ENCODE data around the gene RP9. TPM values are rescaled to one million over a fixed set of nuclear protein-coding genes. Genes with fewer than 3 reads are reported as not detected.

The RP9 gene
- total and polyA plus RNA-seq, 9 of the 15 experiments (the other 6 are each of a cell fraction or from before 2014, with no cell fraction given), result 10.7 to 44.8 (median 33.4) TPM

- Histone ChIP-seq H3K4me1 (replicated peaks in 1 of 2; ENCODE audit: control insufficient read depth in 2 of 2, insufficient read depth in 2 of 2, low read length in 2 of 2) (no peaks in the 10 kb centered on the region), H3K36me3 (ENCODE audit: control insufficient read depth, insufficient read depth, low read length) (no peaks in the 10 kb centered on the region), H3K79me2 (ENCODE audit: control insufficient read depth, insufficient read depth, low read length) (no peaks in the 10 kb centered on the region), H3K27me3 (ENCODE audit: control insufficient read depth in 2 of 2, insufficient read depth in 2 of 2, low read length in 2 of 2) (no peaks in the 10 kb centered on the region), H2AFZ (ENCODE audit: low read depth, low read length) (no peak overlapping the region), H3K27ac (ENCODE audit: extremely low read depth, low read depth, low read length) (no peak overlapping the region), H3K9me3 (replicated peaks; ENCODE audit: control insufficient read depth, insufficient read depth, low read depth, low read length) (no peaks in the 10 kb centered on the region), H4K20me1 (replicated peaks; ENCODE audit: control insufficient read depth, insufficient read depth, low read length) (no peaks in the 10 kb centered on the region), H3K9ac (ENCODE audit: insufficient read depth in 1 of 2, low read depth in 2 of 2, low read length in 2 of 2) (no peak overlapping the region), H3K4me3 (no peak overlapping the region), H3K4me2 (ENCODE audit: insufficient read depth, low read length) (no peak overlapping the region), H3K9me1 (ENCODE audit: control insufficient read depth, insufficient read depth, low read length) (no peaks in the 10 kb centered on the region)
- intact Hi-C loops (cut with micrococcal nuclease) (no loop called here), in situ Hi-C loops (cut with MboI) (no loop called here)
- DNase-seq (ENCODE audit: extremely low read depth in 1 of 4, low spot score in 3 of 4) (no peak), FAIRE-seq (no peak), ATAC-seq (no peak)
- ChIA-PET CTCF (ENCODE audit: low intra/inter-chr PET ratio) (no interaction called here), POLR2A (no interaction called here)
- BruUV-seq (replicated peaks), result no TSS peak
- 0% methylated on average over 1 of the region's 1 CpG for WGBS (ENCODE audit: insufficient coverage, low coverage, missing lambda C conversion rate)
- no peak for TF ChIP-seq USF2 (CRISPR knock-in tag; IDR thresholded peaks at IDR 0.05)
- TF ChIP-seq, protein P1, sequence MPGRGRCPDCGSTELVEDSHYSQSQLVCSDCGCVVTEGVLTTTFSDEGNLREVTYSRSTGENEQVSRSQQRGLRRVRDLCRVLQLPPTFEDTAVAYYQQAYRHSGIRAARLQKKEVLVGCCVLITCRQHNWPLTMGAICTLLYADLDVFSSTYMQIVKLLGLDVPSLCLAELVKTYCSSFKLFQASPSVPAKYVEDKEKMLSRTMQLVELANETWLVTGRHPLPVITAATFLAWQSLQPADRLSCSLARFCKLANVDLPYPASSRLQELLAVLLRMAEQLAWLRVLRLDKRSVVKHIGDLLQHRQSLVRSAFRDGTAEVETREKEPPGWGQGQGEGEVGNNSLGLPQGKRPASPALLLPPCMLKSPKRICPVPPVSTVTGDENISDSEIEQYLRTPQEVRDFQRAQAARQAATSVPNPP (IDR thresholded peaks at IDR 0.05; ENCODE audit: borderline replicate concordance, insufficient read depth, insufficient read length), result no peak
- TF ChIP-seq, protein P2, sequence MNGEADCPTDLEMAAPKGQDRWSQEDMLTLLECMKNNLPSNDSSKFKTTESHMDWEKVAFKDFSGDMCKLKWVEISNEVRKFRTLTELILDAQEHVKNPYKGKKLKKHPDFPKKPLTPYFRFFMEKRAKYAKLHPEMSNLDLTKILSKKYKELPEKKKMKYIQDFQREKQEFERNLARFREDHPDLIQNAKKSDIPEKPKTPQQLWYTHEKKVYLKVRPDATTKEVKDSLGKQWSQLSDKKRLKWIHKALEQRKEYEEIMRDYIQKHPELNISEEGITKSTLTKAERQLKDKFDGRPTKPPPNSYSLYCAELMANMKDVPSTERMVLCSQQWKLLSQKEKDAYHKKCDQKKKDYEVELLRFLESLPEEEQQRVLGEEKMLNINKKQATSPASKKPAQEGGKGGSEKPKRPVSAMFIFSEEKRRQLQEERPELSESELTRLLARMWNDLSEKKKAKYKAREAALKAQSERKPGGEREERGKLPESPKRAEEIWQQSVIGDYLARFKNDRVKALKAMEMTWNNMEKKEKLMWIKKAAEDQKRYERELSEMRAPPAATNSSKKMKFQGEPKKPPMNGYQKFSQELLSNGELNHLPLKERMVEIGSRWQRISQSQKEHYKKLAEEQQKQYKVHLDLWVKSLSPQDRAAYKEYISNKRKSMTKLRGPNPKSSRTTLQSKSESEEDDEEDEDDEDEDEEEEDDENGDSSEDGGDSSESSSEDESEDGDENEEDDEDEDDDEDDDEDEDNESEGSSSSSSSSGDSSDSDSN (IDR thresholded peaks at IDR 0.05; ENCODE audit: borderline replicate concordance in 1 of 2, low read depth in 2 of 2, low read length in 2 of 2), result no peak
- TF ChIP-seq, protein P3, sequence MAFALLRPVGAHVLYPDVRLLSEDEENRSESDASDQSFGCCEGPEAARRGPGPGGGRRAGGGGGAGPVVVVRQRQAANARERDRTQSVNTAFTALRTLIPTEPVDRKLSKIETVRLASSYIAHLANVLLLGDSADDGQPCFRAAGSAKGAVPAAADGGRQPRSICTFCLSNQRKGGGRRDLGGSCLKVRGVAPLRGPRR (CRISPR knock-in tag; IDR thresholded peaks at IDR 0.05), result no peak
- TF ChIP-seq, protein P4, sequence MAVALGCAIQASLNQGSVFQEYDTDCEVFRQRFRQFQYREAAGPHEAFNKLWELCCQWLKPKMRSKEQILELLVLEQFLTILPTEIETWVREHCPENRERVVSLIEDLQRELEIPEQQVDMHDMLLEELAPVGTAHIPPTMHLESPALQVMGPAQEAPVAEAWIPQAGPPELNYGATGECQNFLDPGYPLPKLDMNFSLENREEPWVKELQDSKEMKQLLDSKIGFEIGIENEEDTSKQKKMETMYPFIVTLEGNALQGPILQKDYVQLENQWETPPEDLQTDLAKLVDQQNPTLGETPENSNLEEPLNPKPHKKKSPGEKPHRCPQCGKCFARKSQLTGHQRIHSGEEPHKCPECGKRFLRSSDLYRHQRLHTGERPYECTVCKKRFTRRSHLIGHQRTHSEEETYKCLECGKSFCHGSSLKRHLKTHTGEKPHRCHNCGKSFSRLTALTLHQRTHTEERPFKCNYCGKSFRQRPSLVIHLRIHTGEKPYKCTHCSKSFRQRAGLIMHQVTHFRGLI (CRISPR knock-in tag; IDR thresholded peaks at IDR 0.05), result no peak
- no peak for TF ChIP-seq ZBTB5 (IDR thresholded peaks at IDR 0.05)
- TF ChIP-seq ELF2 (CRISPR knock-in tag; IDR thresholded peaks at IDR 0.05), result no peak
- TF ChIP-seq, protein P5, sequence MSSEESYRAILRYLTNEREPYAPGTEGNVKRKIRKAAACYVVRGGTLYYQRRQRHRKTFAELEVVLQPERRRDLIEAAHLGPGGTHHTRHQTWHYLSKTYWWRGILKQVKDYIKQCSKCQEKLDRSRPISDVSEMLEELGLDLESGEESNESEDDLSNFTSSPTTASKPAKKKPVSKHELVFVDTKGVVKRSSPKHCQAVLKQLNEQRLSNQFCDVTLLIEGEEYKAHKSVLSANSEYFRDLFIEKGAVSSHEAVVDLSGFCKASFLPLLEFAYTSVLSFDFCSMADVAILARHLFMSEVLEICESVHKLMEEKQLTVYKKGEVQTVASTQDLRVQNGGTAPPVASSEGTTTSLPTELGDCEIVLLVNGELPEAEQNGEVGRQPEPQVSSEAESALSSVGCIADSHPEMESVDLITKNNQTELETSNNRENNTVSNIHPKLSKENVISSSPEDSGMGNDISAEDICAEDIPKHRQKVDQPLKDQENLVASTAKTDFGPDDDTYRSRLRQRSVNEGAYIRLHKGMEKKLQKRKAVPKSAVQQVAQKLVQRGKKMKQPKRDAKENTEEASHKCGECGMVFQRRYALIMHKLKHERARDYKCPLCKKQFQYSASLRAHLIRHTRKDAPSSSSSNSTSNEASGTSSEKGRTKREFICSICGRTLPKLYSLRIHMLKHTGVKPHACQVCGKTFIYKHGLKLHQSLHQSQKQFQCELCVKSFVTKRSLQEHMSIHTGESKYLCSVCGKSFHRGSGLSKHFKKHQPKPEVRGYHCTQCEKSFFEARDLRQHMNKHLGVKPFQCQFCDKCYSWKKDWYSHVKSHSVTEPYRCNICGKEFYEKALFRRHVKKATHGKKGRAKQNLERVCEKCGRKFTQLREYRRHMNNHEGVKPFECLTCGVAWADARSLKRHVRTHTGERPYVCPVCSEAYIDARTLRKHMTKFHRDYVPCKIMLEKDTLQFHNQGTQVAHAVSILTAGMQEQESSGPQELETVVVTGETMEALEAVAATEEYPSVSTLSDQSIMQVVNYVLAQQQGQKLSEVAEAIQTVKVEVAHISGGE (CRISPR knock-in tag; IDR thresholded peaks at IDR 0.05), result no peak
- TF ChIP-seq NFXL1 (CRISPR knock-in tag; IDR thresholded peaks at IDR 0.05), result no peak
Measured at GRCh38 chr7:33157311-33157710, 48.1 kb upstream of the RP9 start.
